ENCODE data around the gene KIF5A. TPM values are rescaled to one million over a fixed set of nuclear protein-coding genes. Genes with fewer than 3 reads are reported as not detected.
A peak's percentile ranks its signal among the peaks of the same experiment; 100 is the strongest.

The KIF5A gene
- total and polyA plus RNA-seq, 2 of the 13 experiments (the other 11 are each of a cell fraction or from before 2014, with no cell fraction given), result 1.6 to 11.9 TPM

- TF ChIP-seq ISL2 (CRISPR knock-in tag; IDR thresholded peaks at IDR 0.05) (peak; percentile 53; the same call in 1 of the 2 replicates), BRD4 (CRISPR knock-in tag; IDR thresholded peaks at IDR 0.05) (peak; percentile 64), EP300 (IDR thresholded peaks at IDR 0.05; ENCODE audit: low read depth in 2 of 2, low read length in 2 of 2) (peak; percentile 38 to 67; a peak in 2 of 4 replicates), EP300 (CRISPR knock-in tag; IDR thresholded peaks at IDR 0.05; ENCODE audit: borderline replicate concordance) (no peak), HOXA5 (CRISPR knock-in tag; IDR thresholded peaks at IDR 0.05) (peak; percentile 66; the same call in 1 of the 2 replicates), MBNL3 (CRISPR knock-in tag; conservative IDR thresholded peaks at IDR 0.05) (no peak), ZNF687 (CRISPR knock-in tag; IDR thresholded peaks at IDR 0.05) (peak; percentile 98), ZBTB33 (CRISPR knock-in tag; IDR thresholded peaks at IDR 0.05) (no peak), ZNF552 (CRISPR knock-in tag; IDR thresholded peaks at IDR 0.05; ENCODE audit: borderline replicate concordance) (no peak), ELF1 (CRISPR knock-in tag; IDR thresholded peaks at IDR 0.05) (no peak), SAP130 (CRISPR knock-in tag; IDR thresholded peaks at IDR 0.05; ENCODE audit: low read depth) (peak; percentile 72), CREM (IDR thresholded peaks at IDR 0.05) (peak; percentile 37; the same call in 1 of the 2 replicates), CREM (CRISPR knock-in tag; IDR thresholded peaks at IDR 0.05) (no peak), RFXAP (CRISPR knock-in tag; IDR thresholded peaks at IDR 0.05; ENCODE audit: borderline replicate concordance) (0 out of 2 replicates have a peak, but pooled peaks have one; percentile 35), NONO (IDR thresholded peaks at IDR 0.05) (no peak), NONO (CRISPR knock-in tag; conservative IDR thresholded peaks at IDR 0.05) (peak; percentile 70; the same call in 1 of the 2 replicates), ZBTB46 (CRISPR knock-in tag; IDR thresholded peaks at IDR 0.05; ENCODE audit: borderline replicate concordance) (no peak), TBX3 (IDR thresholded peaks at IDR 0.05; ENCODE audit: borderline replicate concordance) (peak; percentile 60; the same call in 1 of the 2 replicates)
- TF ChIP-seq, protein P1, sequence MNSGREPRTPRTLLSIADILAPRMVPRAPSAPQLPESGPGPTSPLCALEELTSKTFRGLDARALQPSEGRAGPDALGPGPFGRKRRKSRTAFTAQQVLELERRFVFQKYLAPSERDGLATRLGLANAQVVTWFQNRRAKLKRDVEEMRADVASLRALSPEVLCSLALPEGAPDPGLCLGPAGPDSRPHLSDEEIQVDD (CRISPR knock-in tag; IDR thresholded peaks at IDR 0.05; ENCODE audit: borderline replicate concordance), result no peak
- TF ChIP-seq, protein P2, sequence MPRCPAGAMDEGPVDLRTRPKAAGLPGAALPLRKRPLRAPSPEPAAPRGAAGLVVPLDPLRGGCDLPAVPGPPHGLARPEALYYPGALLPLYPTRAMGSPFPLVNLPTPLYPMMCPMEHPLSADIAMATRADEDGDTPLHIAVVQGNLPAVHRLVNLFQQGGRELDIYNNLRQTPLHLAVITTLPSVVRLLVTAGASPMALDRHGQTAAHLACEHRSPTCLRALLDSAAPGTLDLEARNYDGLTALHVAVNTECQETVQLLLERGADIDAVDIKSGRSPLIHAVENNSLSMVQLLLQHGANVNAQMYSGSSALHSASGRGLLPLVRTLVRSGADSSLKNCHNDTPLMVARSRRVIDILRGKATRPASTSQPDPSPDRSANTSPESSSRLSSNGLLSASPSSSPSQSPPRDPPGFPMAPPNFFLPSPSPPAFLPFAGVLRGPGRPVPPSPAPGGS (CRISPR knock-in tag; IDR thresholded peaks at IDR 0.05), result no peak
Measured at GRCh38 chr12:57575771-57576612, 26.1 kb downstream of the KIF5A start (continued).
